HG02970 (cell line): ENCODE data around the gene MRPL30.
"Not testable (repeated sequence)": the region's sequence is repeated elsewhere in the genome, so short reads cannot be mapped to it uniquely, and the experiment has no call there.

Experiments used
- ATAC-seq: cut with Tn5 transposase; IDR thresholded peaks from one replicate; pipeline ENCODE4 v1.9.1; 2021; ENCODE audit warnings: mild to moderate bottlenecking, moderate library complexity, moderate number of reproducible peaks; ENCODE audit not compliant: unreplicated experiment, low FRiP score

The MRPL30 gene

GRCh38 chr2:99180755-99181623 is at the start of gene MRPL30, which contains the start of gene MITD1:
MRPL30 (plus strand) TSS chr2:99181184; CDS start chr2:99186204, 5,020 bp downstream.
MITD1 (minus strand) TSS chr2:99181058; CDS start chr2:99180981, 77 bp downstream.
- peak; percentile 84 for ATAC-seq

GRCh38 chr2:99135044-99135556 is 45.9 kb upstream of the MRPL30 start:
- ATAC-seq: not testable (repeated sequence)

GRCh38 chr2:99139003-99139402 is 42.0 kb upstream of the MRPL30 start:
- ATAC-seq: no peak

GRCh38 chr2:99140056-99140859 is 40.7 kb upstream of the MRPL30 start:
- no peak for ATAC-seq

- peak; percentile 33 for ATAC-seq
These were observed 40.2 kb upstream of the MRPL30 start for GRCh38 chr2:99140860-99141109.

GRCh38 chr2:99141110-99142108 is 39.6 kb upstream of the MRPL30 start, which contains the start of gene C2orf15:
C2orf15 (plus strand) TSS chr2:99141707; CDS start chr2:99150559, 8,852 bp downstream.
- ATAC-seq: peak; percentile 87

- ATAC-seq: no peak
These were observed 30.3 kb upstream of the MRPL30 start for GRCh38 chr2:99150706-99151105.

- ATAC-seq: no peak
These were observed 28.6 kb upstream of the MRPL30 start for GRCh38 chr2:99152199-99152895.

- no peak for ATAC-seq
These were observed 26.9 kb upstream of the MRPL30 start for GRCh38 chr2:99153921-99154604.

- peak; percentile 95 for ATAC-seq
These were observed 26.1 kb upstream of the MRPL30 start, which contains the start of the genes LIPT1 and TSGA10 for GRCh38 chr2:99154643-99155536. LIPT1 (plus strand) TSS chr2:99154967; CDS start chr2:99161958, 6,991 bp downstream. TSGA10 (minus strand) TSS chr2:99154942; CDS start chr2:99109439, 45,503 bp downstream.

GRCh38 chr2:99156891-99157290 is 24.1 kb upstream of the MRPL30 start:
- no peak for ATAC-seq

GRCh38 chr2:99158599-99158998 is 22.4 kb upstream of the MRPL30 start:
- no peak for ATAC-seq

- ATAC-seq: no peak
These were observed 21.4 kb upstream of the MRPL30 start for GRCh38 chr2:99159594-99159993.

GRCh38 chr2:99166218-99166617 is 14.8 kb upstream of the MRPL30 start:
- ATAC-seq: no peak

- no peak for ATAC-seq
These were observed 11.4 kb upstream of the MRPL30 start for GRCh38 chr2:99169534-99169933.

- no peak for ATAC-seq
These were observed 9.4 kb upstream of the MRPL30 start for GRCh38 chr2:99171377-99172140.

GRCh38 chr2:99181624-99182000 is 628 bp downstream of the MRPL30 start:
- ATAC-seq: no peak
